ENCODE results near the gene MEA1. TPM values are rescaled to one million over a fixed set of nuclear protein-coding genes. Genes with fewer than 3 reads are reported as not detected.

Gene MEA1
- total and polyA plus RNA-seq, 10 of the 15 experiments (the other 5 are each of a cell fraction or from before 2014, with no cell fraction given): 59.1 to 148 (median 96.4) TPM

DNA sequence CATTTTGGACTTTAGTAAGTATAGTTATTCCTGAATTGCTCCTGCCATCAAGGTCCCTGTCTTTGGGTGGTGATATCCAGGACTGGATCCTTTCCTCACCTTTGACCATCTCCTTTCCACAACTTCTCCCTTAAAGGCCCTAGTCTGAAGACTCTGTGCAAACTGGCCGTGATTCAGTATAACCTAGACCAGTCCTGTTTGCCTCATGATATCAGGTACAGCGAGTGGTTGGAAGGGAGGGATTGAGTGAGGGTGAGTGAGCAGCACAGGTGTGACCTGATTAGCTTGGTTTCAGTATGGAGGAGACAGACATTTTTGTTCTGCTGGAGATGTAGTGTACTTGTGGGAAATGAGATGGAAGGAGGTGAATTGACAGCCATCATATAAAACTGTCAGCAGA is 5.4 kb upstream of the MEA1 start:
- FAIRE-seq: no peak
- no TSS peak for BruUV-seq (replicated peaks)

More for the DNA sequence above, 5.4 kb upstream of the MEA1 start:
- SMC1A ChIA-PET (ENCODE audit: uncharacterized antibody, unreplicated experiment): no interaction called here
- intact Hi-C loops (cut with micrococcal nuclease; ENCODE audit: unreplicated experiment) (no loop called here), in situ Hi-C loops (cut with MboI) (no loop called here)
- no peak overlapping the region for H3K27ac ChIP-seq (ENCODE audit: control insufficient read depth, insufficient read depth)
- no peaks in the 10 kb centered on the region for H3K9me3 ChIP-seq (replicated peaks; ENCODE audit: control insufficient read depth, insufficient read depth, low read length)
- H3K27me3 ChIP-seq (replicated peaks in 1 of 2; ENCODE audit: control insufficient read depth in 2 of 2, insufficient read depth in 2 of 2, low read length in 1 of 2): no peaks in the 10 kb centered on the region
- POLR2A ChIA-PET: interaction anchor here (1.1 to 1.2 kb wide), 2 partner anchors 35 kb away, joined by 3 to 6 read pairs; partner anchors contain the start of genes CUL7 and PPP2R5D
- peaks cover 16% of the 10 kb centered on the region for H3K4me1 ChIP-seq (ENCODE audit: control insufficient read depth, insufficient read depth, low read length)
- CTCF ChIA-PET: no interaction called here
- no peaks in the 10 kb centered on the region for H4K20me1 ChIP-seq (ENCODE audit: control insufficient read depth, insufficient read depth)
- H2AFZ ChIP-seq (ENCODE audit: control insufficient read depth, low read depth, low read length): no peak overlapping the region
- ATAC-seq: no peak
- TF ChIP-seq KAT2A (conservative IDR thresholded peaks at IDR 0.05; ENCODE audit: control insufficient read depth, low read depth, low read length) (no peak), TARDBP (IDR thresholded peaks at IDR 0.05; ENCODE audit: borderline replicate concordance) (no peak), BCL11A (IDR thresholded peaks at IDR 0.05; ENCODE audit: low read depth, low read length) (no peak), CBFB (IDR thresholded peaks at IDR 0.05; ENCODE audit: low read depth) (no peak), ZBTB11 (CRISPR knock-in tag; IDR thresholded peaks at IDR 0.05) (no peak), NBN (IDR thresholded peaks at IDR 0.05) (no peak), NFXL1 (IDR thresholded peaks at IDR 0.05; ENCODE audit: borderline replicate concordance) (no peak), RELA (IDR thresholded peaks at IDR 0.05; ENCODE audit: borderline replicate concordance, partially characterized antibody) (no peak), SUPT20H (IDR thresholded peaks at IDR 0.05; ENCODE audit: borderline replicate concordance, control insufficient read depth, low read depth, low read length) (no peak), JUNB (IDR thresholded peaks at IDR 0.05) (no peak), ZBED1 (IDR thresholded peaks at IDR 0.05; ENCODE audit: borderline replicate concordance) (no peak)
- TF ChIP-seq, protein P1, sequence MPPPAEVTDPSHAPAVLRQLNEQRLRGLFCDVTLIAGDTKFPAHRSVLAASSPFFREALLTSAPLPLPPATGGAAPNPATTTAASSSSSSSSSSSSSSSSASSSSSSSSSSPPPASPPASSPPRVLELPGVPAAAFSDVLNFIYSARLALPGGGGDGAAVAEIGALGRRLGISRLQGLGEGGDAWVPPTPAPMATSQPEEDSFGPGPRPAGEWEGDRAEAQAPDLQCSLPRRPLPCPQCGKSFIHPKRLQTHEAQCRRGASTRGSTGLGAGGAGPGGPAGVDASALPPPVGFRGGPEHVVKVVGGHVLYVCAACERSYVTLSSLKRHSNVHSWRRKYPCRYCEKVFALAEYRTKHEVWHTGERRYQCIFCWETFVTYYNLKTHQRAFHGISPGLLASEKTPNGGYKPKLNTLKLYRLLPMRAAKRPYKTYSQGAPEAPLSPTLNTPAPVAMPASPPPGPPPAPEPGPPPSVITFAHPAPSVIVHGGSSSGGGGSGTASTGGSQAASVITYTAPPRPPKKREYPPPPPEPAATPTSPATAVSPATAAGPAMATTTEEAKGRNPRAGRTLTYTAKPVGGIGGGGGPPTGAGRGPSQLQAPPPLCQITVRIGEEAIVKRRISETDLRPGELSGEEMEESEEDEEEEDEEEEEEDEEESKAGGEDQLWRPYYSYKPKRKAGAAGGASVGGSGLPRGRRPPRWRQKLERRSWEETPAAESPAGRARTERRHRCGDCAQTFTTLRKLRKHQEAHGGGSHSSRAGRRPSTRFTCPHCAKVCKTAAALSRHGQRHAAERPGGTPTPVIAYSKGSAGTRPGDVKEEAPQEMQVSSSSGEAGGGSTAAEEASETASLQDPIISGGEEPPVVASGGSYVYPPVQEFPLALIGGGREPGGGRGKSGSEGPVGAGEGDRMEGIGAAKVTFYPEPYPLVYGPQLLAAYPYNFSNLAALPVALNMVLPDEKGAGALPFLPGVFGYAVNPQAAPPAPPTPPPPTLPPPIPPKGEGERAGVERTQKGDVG (CRISPR knock-in tag; IDR thresholded peaks at IDR 0.05): no peak
- H3K9ac ChIP-seq (ENCODE audit: control insufficient read depth, insufficient read depth, low read length): no peak overlapping the region
- H3K4me3 ChIP-seq: no peak overlapping the region
- no peaks in the 10 kb centered on the region; a peak in 2 of 4 replicates for H3K36me3 ChIP-seq (ENCODE audit: control insufficient read depth in 2 of 2, insufficient read depth in 2 of 2, low read length in 1 of 2)
- no peak overlapping the region for H3K4me2 ChIP-seq (ENCODE audit: control insufficient read depth, insufficient read depth)
- 100% methylated on average over 2 of the region's 2 CpGs for WGBS (ENCODE audit: insufficient coverage, insufficient replicate concordance, low lambda C conversion rate, missing lambda C conversion rate)
- no peak for DNase-seq (ENCODE audit: low read depth, low spot score)
- RAD21 ChIA-PET (ENCODE audit: unreplicated experiment): no interaction called here
- H3K79me2 ChIP-seq (ENCODE audit: control insufficient read depth, insufficient read depth, low read length): peaks cover 30% of the 10 kb centered on the region
